ENCODE results near the gene MTERF2. TPM values are rescaled to one million over a fixed set of nuclear protein-coding genes. Genes with fewer than 3 reads are reported as not detected.

The MTERF2 gene, protein sequence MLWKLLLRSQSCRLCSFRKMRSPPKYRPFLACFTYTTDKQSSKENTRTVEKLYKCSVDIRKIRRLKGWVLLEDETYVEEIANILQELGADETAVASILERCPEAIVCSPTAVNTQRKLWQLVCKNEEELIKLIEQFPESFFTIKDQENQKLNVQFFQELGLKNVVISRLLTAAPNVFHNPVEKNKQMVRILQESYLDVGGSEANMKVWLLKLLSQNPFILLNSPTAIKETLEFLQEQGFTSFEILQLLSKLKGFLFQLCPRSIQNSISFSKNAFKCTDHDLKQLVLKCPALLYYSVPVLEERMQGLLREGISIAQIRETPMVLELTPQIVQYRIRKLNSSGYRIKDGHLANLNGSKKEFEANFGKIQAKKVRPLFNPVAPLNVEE
- total RNA-seq: 10 to 100 TPM; 15.8 to 20.9 (median 19.3) TPM

DNA sequence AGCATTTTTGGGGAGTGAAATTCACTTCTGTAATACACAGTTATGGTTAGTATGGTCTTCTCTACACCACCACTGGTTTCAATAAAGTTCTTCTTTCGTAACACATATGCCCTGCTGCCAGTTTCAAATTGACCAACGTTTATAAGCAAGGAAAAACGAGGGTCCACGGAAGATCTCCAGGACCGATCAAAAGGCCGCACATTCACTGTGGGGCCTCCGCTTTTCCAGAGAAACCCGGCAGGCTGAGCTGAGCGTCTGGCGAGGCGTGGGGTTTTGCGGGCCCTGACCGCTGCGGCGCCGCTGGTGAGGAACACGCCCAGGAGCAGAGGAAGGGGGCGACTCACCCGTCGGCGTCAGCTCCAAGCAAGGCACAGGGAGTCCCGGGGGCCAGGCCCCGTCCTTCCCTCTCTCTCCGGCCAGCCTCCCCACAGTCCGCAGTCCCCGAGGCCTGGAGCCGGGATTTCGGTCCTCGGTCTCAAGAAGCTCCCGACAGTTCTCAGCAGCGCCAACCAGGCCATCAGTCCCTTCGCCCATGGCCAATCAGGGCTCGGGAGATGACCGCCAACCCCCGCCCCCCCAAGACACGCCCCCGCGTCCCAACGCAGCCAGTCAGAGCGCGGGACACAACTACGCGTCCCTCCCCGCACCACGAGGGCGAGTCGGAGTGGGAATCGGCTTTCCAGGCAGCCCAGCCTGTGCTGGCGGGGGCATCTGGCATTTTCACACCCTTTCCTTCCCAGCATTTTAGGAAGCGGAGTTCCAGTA lies at the start of gene MTERF2:
Gene MTERF2 (minus strand): TSS at position 522 of the 765 bp plus-strand sequence. CDS start 8,432 bp downstream, outside the sequence.
- TF ChIP-seq, protein P1, sequence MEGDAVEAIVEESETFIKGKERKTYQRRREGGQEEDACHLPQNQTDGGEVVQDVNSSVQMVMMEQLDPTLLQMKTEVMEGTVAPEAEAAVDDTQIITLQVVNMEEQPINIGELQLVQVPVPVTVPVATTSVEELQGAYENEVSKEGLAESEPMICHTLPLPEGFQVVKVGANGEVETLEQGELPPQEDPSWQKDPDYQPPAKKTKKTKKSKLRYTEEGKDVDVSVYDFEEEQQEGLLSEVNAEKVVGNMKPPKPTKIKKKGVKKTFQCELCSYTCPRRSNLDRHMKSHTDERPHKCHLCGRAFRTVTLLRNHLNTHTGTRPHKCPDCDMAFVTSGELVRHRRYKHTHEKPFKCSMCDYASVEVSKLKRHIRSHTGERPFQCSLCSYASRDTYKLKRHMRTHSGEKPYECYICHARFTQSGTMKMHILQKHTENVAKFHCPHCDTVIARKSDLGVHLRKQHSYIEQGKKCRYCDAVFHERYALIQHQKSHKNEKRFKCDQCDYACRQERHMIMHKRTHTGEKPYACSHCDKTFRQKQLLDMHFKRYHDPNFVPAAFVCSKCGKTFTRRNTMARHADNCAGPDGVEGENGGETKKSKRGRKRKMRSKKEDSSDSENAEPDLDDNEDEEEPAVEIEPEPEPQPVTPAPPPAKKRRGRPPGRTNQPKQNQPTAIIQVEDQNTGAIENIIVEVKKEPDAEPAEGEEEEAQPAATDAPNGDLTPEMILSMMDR (IDR thresholded peaks at IDR 0.05; ENCODE audit: low read depth): no peak

DNA sequence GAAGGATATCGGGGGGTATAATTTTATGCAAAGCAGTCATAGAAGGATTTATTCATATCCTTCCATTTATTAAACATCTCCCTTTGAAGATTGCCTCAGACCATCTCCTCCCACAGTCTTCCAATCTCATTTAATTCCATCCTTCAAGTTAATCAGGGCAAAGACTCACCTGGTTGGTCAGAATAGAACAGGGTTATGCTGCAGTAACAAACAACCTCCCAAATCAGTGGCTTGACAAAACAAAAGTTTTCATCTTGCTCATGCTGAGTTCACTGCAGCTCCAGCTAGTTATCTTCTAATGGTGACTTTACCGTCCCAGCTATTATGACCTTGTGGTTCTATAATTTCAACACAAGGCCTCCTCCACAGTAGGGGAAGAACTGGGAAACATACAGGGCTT lies 48.8 kb upstream of the MTERF2 start:
- TF ChIP-seq, protein P1 (IDR thresholded peaks at IDR 0.05; ENCODE audit: low read depth): no peak

DNA sequence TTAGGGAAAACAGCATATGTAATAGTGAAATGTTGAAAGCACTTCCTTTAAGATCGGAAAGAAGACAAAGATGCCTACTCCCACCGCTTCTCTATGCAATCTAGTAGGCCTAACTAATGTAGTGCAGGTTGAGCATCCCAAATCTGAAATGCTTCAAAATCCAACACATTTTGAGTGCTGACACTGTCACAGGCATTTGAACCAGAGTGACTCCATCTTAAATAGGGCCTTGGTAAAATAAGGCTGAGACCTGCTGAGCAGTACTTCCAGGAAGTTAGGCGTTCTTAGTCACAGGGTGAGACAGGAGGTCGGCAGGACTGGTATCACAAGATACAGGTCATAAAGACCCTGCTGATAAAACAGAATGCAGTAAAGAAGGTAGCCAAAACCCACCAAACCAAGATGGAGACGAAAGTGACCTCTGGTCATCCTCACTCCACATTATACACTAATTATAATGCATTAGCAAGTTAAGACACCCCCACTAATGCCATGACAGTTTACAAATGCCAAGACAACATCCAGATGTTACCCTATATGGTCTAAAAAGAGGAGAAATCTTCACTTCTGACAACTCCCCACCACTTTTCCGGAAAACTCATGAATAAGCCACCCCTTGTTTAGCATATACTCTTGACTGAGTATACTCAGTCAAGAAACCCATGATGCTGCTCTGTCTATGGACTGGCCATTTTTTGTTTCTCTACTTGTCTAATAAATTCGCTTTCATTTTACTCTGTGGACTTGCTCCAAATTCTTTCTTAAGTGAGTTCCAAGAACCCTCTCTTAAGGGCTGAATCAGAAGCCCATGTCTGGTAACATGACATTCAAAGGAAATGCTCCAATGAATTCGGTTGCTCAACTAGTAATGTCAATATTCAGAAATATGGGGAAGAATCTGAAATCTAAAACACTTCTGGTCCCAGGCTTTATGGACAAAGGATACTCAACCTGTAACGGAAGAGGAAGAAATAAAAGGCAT lies 47.1 kb upstream of the MTERF2 start:
- TF ChIP-seq, protein P1 (IDR thresholded peaks at IDR 0.05; ENCODE audit: low read depth): no peak

DNA sequence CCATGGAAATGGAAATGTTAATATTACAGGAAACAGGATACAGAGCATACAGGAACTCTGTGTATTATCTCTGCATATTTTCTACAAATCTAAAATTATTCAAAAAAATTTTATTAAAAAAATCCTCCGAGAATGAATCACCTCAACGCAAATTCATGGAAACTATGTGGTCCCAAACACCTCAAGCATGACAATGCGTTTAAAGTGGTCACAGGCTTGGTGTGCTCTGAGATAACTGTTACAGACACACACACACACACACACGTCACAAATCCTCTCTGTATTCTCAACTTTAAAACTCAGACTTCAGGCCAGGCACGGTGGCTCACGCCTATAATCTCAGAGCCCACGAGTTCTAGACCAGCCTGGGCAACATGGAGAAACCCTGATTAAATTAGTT lies 45.3 kb upstream of the MTERF2 start:
- TF ChIP-seq, protein P1 (IDR thresholded peaks at IDR 0.05; ENCODE audit: low read depth): no peak

DNA sequence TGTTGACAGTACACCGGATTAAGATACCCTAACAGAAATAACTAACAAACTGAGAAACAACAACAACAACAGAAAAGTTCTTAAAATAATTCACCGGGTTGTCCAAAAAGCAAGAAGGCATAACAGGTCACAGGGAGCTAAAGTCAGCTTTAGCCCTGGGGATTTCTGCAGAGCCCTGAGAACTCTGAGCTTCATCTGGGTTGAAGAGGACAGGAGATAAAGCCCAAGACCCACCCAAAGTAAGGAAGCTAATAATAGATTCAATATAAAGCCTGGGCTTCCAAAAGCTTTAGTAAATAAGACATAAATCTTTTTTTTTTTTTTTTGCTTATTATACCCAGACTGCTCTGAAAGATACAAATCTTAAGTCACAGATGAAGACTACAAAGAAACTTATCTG lies 44.1 kb upstream of the MTERF2 start:
- TF ChIP-seq, protein P1 (IDR thresholded peaks at IDR 0.05; ENCODE audit: low read depth): no peak

DNA sequence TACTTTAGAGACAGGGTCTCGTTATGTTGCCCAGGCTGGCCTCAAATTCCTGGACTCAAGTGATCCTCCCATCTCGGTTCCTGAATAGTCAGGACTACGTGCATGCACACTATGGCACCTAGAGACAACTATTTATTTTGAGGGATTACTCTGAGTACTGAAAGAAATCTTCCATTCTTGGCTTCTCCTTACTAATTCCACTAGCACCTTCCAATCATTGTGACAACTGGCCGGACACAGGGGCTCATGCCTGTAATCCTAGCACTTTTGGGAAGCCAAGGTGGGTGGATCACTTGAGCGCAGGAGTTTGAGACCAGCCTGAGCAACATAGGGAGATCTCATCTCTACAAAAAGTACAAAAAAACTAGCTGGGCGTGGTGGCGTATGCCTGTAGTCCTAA lies 42.1 kb upstream of the MTERF2 start:
- TF ChIP-seq, protein P1 (IDR thresholded peaks at IDR 0.05; ENCODE audit: low read depth): no peak
